H1 (cell line): Measurements from ENCODE around the gene GPLD1. TPM values are rescaled to one million over a fixed set of nuclear protein-coding genes. Genes with fewer than 3 reads are reported as not detected.
A peak's percentile ranks its signal among the peaks of the same experiment; 100 is the strongest.

Experiments
- CTCF ChIA-PET: fragments of 300-600 bp; sonication (Branson Sonifier 250); formaldehyde crosslinking; loops from one replicate; lab custom pipeline; 2021; ENCODE audit not compliant: partially characterized antibody; lab: Charles Lee
- POLR2A ChIA-PET: fragments of 300-600 bp; sonication (Branson Sonifier 250); formaldehyde crosslinking; loops from one replicate; lab custom pipeline; 2021; ENCODE audit warnings: inconsistent platforms; ENCODE audit not compliant: partially characterized antibody; lab: Charles Lee
- DNase-seq, 2 experiments: peaks; one replicate each; pipeline versions ENCODE4 v3.0.0 to v3.0.0-alpha.2; 2010 to 2022; ENCODE audit warnings: low spot score in 2 of 2, low read depth in 1 of 2, mixed read lengths in 1 of 2
- FAIRE-seq: peaks from 2 replicates; lab custom pipeline; 2011; peaks lifted over from hg19 to GRCh38; lab: Jason Lieb, UNC
- H2AFZ ChIP-seq: 2 replicates; pipeline ENCODE4 v1.8.1; 2012; ENCODE audit warnings: low read length, inconsistent platforms
- H2AK5ac ChIP-seq: 2 replicates; pipeline ENCODE4 v1.6.1; 2013; ENCODE audit warnings: low read depth, low read length
- H2BK120ac ChIP-seq: replicated peaks from 2 replicates; pipeline ENCODE3; 2013; ENCODE audit warnings: low read depth, low read length, inconsistent platforms
- H2BK12ac ChIP-seq: 2 replicates; pipeline ENCODE4 v1.6.1; 2013; ENCODE audit warnings: low read depth, low read length
- H2BK15ac ChIP-seq: 2 replicates; pipeline ENCODE4 v1.6.1; 2013; ENCODE audit warnings: low read length
- H2BK20ac ChIP-seq: 2 replicates; pipeline ENCODE4 v1.6.1; 2013; ENCODE audit warnings: low read length
- H2BK5ac ChIP-seq: 2 replicates; pipeline ENCODE4 v1.6.1; 2013; ENCODE audit warnings: low read depth, low read length
- H3K14ac ChIP-seq: 2 replicates; pipeline ENCODE4 v1.6.1; 2013; ENCODE audit warnings: inconsistent platforms; ENCODE audit not compliant: insufficient read length
- H3K18ac ChIP-seq: 2 replicates; pipeline ENCODE4 v1.6.1; 2013; ENCODE audit warnings: low read length; ENCODE audit errors: extremely low read depth
- H3K23ac ChIP-seq: 2 replicates; pipeline ENCODE4 v1.6.1; 2013; ENCODE audit warnings: inconsistent platforms; ENCODE audit not compliant: insufficient read length
- H3K23me2 ChIP-seq: 2 replicates; pipeline ENCODE4 v1.6.1; 2013; ENCODE audit warnings: low read depth, low read length
- H3K27ac ChIP-seq: 2 replicates; pipeline ENCODE4 v1.6.1; 2011; ENCODE audit warnings: low read depth, low read length, inconsistent platforms
- H3K27me3 ChIP-seq, 4 experiments: replicated peaks in 1 of 4; 1 replicate in 1 of 4; 2 replicates in 3 of 4; pipeline versions ENCODE4 v1.6.1 to v1.8.1; 2011 to 2013; ENCODE audit warnings: low read length in 3 of 4, mild to moderate bottlenecking in 3 of 4, inconsistent platforms in 2 of 4, mixed read lengths in 2 of 4, moderate library complexity in 1 of 4; ENCODE audit not compliant: control insufficient read depth in 3 of 4, insufficient read depth in 3 of 4; ENCODE audit errors: extremely low read depth in 1 of 4
- H3K36me3 ChIP-seq, 4 experiments: 2 replicates each; pipeline versions ENCODE4 v1.6.1 to v1.8.1; 2011 to 2013; ENCODE audit warnings: mild to moderate bottlenecking in 4 of 4, low read length in 3 of 4, moderate library complexity in 2 of 4, control low read depth in 1 of 4, inconsistent platforms in 1 of 4; ENCODE audit not compliant: insufficient read depth in 4 of 4, control insufficient read depth in 2 of 4
- H3K4ac ChIP-seq: replicated peaks from 2 replicates; pipeline ENCODE3; 2013; ENCODE audit warnings: low read length, low read depth, mixed read lengths, inconsistent platforms; ENCODE audit not compliant: insufficient read length
- H3K4me1 ChIP-seq, 4 experiments: replicated peaks in 1 of 4; 1 replicate in 1 of 4; 2 replicates in 3 of 4; pipeline versions ENCODE4 v1.6.1 to v1.8.1; 2011 to 2013; ENCODE audit warnings: low read length in 3 of 4, inconsistent platforms in 2 of 4, mixed read lengths in 1 of 4; ENCODE audit not compliant: insufficient read depth in 4 of 4, control insufficient read depth in 3 of 4
- H3K4me2 ChIP-seq, 2 experiments: 2 replicates each; pipeline versions ENCODE4 v1.6.1 to v1.8.1; 2011 to 2013; ENCODE audit warnings: low read depth in 2 of 2, low read length in 2 of 2, control low read depth in 1 of 2, inconsistent platforms in 1 of 2, mild to moderate bottlenecking in 1 of 2; ENCODE audit not compliant: insufficient read depth in 1 of 2
- H3K4me3 ChIP-seq, 4 experiments: fragments of 200-600, 300-600 bp in 1 of 4; sonication (generic), shearing (Covaris generic), sonication (Bioruptor Twin) in 1 of 4; 2 replicates each; pipeline versions ENCODE4 v1.5.1 to v1.8.1; 2011 to 2016; ENCODE audit warnings: low read length in 4 of 4, low read depth in 3 of 4, control low read depth in 2 of 4, inconsistent platforms in 2 of 4, mild to moderate bottlenecking in 2 of 4, mixed read lengths in 1 of 4, moderate library complexity in 1 of 4; ENCODE audit not compliant: insufficient read depth in 2 of 4; ENCODE audit errors: extremely low read depth in 1 of 4
- H3K56ac ChIP-seq: replicated peaks from 2 replicates; pipeline ENCODE3; 2013; ENCODE audit warnings: low read depth, mild to moderate bottlenecking, mixed read lengths, low read length, inconsistent platforms; ENCODE audit not compliant: insufficient read length
- H3K79me1 ChIP-seq: 2 replicates; pipeline ENCODE4 v1.6.1; 2013; ENCODE audit warnings: low read depth, low read length, control low read depth
- H3K79me2 ChIP-seq, 2 experiments: 2 replicates each; pipeline versions ENCODE4 v1.6.1 to v1.8.1; 2012 to 2013; ENCODE audit warnings: low read length in 2 of 2, mild to moderate bottlenecking in 2 of 2, inconsistent platforms in 1 of 2; ENCODE audit not compliant: insufficient read depth in 2 of 2, control insufficient read depth in 1 of 2
- H3K9ac ChIP-seq, 4 experiments: replicated peaks in 1 of 4; 1 replicate in 1 of 4; 2 replicates in 3 of 4; pipeline versions ENCODE4 v1.6.1 to v1.8.1; 2011 to 2013; ENCODE audit warnings: low read depth in 3 of 4, low read length in 3 of 4, control low read depth in 2 of 4, mild to moderate bottlenecking in 2 of 4, moderate library complexity in 2 of 4, inconsistent platforms in 1 of 4; ENCODE audit errors: extremely low read depth in 1 of 4
- H3K9me3 ChIP-seq, 2 experiments: 2 replicates each; pipeline versions ENCODE4 v1.6.1 to v1.8.1; 2012 to 2013; ENCODE audit warnings: mild to moderate bottlenecking in 2 of 2, moderate library complexity in 2 of 2, control low read depth in 1 of 2, inconsistent platforms in 1 of 2, low read depth in 1 of 2, low read length in 1 of 2, mixed read lengths in 1 of 2; ENCODE audit not compliant: insufficient read depth in 2 of 2
- H4K20me1 ChIP-seq, 2 experiments: replicated peaks in 1 of 2; 2 replicates each; pipeline versions ENCODE3 to v1.8.1; 2011 to 2013; ENCODE audit warnings: inconsistent platforms in 2 of 2, low read length in 2 of 2, mild to moderate bottlenecking in 1 of 2; ENCODE audit not compliant: insufficient read depth in 2 of 2, control insufficient read depth in 1 of 2
- H4K5ac ChIP-seq: 2 replicates; pipeline ENCODE4 v1.6.1; 2013; ENCODE audit warnings: low read length, low read depth, mixed read lengths, inconsistent platforms; ENCODE audit not compliant: insufficient read length
- H4K8ac ChIP-seq: 2 replicates; pipeline ENCODE4 v1.8.0; 2013; ENCODE audit warnings: mild to moderate bottlenecking, moderate library complexity, low read length, inconsistent platforms; ENCODE audit not compliant: insufficient read depth; ENCODE audit errors: extremely low read depth
- H4K91ac ChIP-seq: replicated peaks from 2 replicates; pipeline ENCODE3; 2013; ENCODE audit warnings: low read length, mixed read lengths, inconsistent platforms; ENCODE audit not compliant: insufficient read length
- BCL11A ChIP-seq, 2 experiments: IDR thresholded peaks; one replicate each; pipeline ENCODE4 v1.6.1; 2011; ENCODE audit warnings: low read depth in 2 of 2, low read length in 2 of 2, mild to moderate bottlenecking in 2 of 2
- KDM1A ChIP-seq: fragments of 200-600, 300-600 bp; sonication (generic); IDR thresholded peaks from 2 replicates; pipeline ENCODE4 v1.7.1; 2016; ENCODE audit warnings: mild to moderate bottlenecking, low read length, borderline replicate concordance
- KDM5A ChIP-seq: fragments of 200-600 bp; IDR thresholded peaks from 2 replicates; pipeline ENCODE4 v1.7.1; 2012; ENCODE audit warnings: mild to moderate bottlenecking, low read length, inconsistent platforms, mixed read lengths
- POLR2AphosphoS5 ChIP-seq: IDR thresholded peaks from 2 replicates; pipeline ENCODE4 v1.6.1; 2011; ENCODE audit warnings: low read depth, low read length
- TEAD4 ChIP-seq: IDR thresholded peaks from 2 replicates; pipeline ENCODE4 v1.6.1; 2012; ENCODE audit warnings: low read depth, low read length, inconsistent platforms, mixed read lengths
- WGBS, 2 experiments: shearing (Covaris generic) in 1 of 2; methylation state at CpG; one replicate each; pipeline versions ENCODE4 v1.1.6 to v1.1.7; 2013 to 2015; ENCODE audit warnings: low lambda C conversion rate in 2 of 2, mixed read lengths in 2 of 2, inconsistent platforms in 1 of 2, low coverage in 1 of 2, missing lambda C conversion rate in 1 of 2; ENCODE audit not compliant: insufficient replicate concordance in 2 of 2, insufficient coverage in 1 of 2, insufficient read length in 1 of 2; ENCODE audit errors: extremely low coverage in 1 of 2, missing lambda C conversion rate in 1 of 2; 5-methylcytosine and 5-hydroxymethylcytosine counted together
- polyA plus RNA-seq, 7 experiments: library from polyadenylated mRNA; depleted of rRNA in 3 of 7; stranded (reverse) in 5 of 7; unstranded in 2 of 7; fragments of >200 nt in 5 of 7; fragments of 200-250 nt in 2 of 7; gene quantifications; 1 replicate in 5 of 7; 2 replicates in 1 of 7; 4 replicates in 1 of 7; pipeline versions ENCODE4 v1.2.1 to v1.2.3, GENCODE V29; 2011 to 2013; ENCODE audit warnings: missing spikeins in 2 of 7, mixed read lengths in 2 of 7
- total RNA-seq: library from RNA; stranded (reverse); fragmentation: NEBNext Ultra II Directional; extraction: Animal tissue kit (Norgen Biotek cat#: 25700); gene quantifications from 2 replicates; pipeline ENCODE4 v1.2.1, GENCODE V29; 2021
- TF ChIP-seq, protein P1 (sequence below): IDR thresholded peaks from 2 replicates; pipeline ENCODE4 v1.6.1; 2012; ENCODE audit warnings: low read length, inconsistent platforms
- TF ChIP-seq, protein P2 (sequence below): IDR thresholded peaks from 2 replicates; pipeline ENCODE4 v1.6.1; 2012; ENCODE audit warnings: inconsistent platforms

Gene GPLD1
- total and polyA plus RNA-seq, 2 of the 8 experiments (the other 6 are each of a cell fraction or from before 2014, with no cell fraction given), result 3.7 to 5.3 TPM

DNA sequence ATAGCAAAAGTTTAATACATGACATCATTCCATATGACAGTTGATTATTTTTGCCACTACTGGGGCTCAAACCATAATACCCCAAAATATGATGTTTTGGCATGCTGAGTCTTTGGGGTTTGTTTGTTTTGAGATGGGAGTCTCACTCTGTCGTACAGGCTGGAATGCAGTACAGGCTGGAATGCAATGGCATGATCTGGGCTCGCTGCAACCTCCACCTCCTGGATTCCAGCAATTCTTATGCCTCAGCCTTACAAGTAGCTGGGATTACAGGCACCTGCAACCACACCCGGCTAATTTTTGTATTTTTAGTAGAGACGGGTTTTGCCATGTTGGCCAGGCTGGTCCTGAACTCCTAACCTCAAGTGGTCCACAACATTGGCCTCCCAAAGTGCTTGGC is 87.9 kb downstream of the GPLD1 start:
- Histone ChIP-seq H3K4ac (no peak overlapping the region), H3K9ac (no peak overlapping the region), H3K56ac (no peak overlapping the region), H4K8ac (peak overlapping the region; percentile 3; the same call in 1 of the 2 replicates), H3K14ac (no peak overlapping the region), H2BK12ac (no peak overlapping the region; the same call in 1 of the 2 replicates), H3K27me3 (no peaks in the 10 kb centered on the region), H3K23ac (no peak overlapping the region), H2AFZ (no peak overlapping the region), H2BK5ac (peak overlapping the region; percentile 90), H3K4me3 (peak overlapping the region in 3 of 4 experiments; percentile 1 to 80 (median 4); a peak in 2 of 8 replicates), H2BK15ac (no peak overlapping the region), H3K79me1 (no peaks in the 10 kb centered on the region), H3K36me3 (peaks cover 0 to 19% (median 1%) of the 10 kb centered on the region in 4 experiments; a peak in 2 of 8 replicates), H4K5ac (peak overlapping the region; percentile 51), H4K20me1 (peaks cover 0 to 2% of the 10 kb centered on the region in 2 experiments), H2BK20ac (peak overlapping the region; percentile 2; the same call in 1 of the 2 replicates), H2BK120ac (peak overlapping the region; percentile 85), H3K9me3 (peaks cover 8 to 9% of the 10 kb centered on the region in 2 experiments), H3K23me2 (peaks cover 2% of the 10 kb centered on the region; the same call in 1 of the 2 replicates), H3K18ac (no peak overlapping the region), H3K27ac (peak overlapping the region; percentile 6; the same call in 1 of the 2 replicates), H3K4me2 (peak overlapping the region; percentile 65 to 81; a peak in 3 of 4 replicates), H3K4me1 (peaks cover 5 to 21% (median 12%) of the 10 kb centered on the region in 4 experiments), H4K91ac (peak overlapping the region; percentile 97), H2AK5ac (no peak overlapping the region; the same call in 1 of the 2 replicates), H3K79me2 (peaks cover 3 to 46% of the 10 kb centered on the region in 2 experiments; a peak in 3 of 4 replicates)
- no peak for TF ChIP-seq KDM5A
- no peak for TF ChIP-seq KDM1A
- peak; percentile 96 for TF ChIP-seq TEAD4
- peak; percentile 52; the same call in 1 of the 2 replicates for TF ChIP-seq POLR2AphosphoS5
- TF ChIP-seq, protein P1, sequence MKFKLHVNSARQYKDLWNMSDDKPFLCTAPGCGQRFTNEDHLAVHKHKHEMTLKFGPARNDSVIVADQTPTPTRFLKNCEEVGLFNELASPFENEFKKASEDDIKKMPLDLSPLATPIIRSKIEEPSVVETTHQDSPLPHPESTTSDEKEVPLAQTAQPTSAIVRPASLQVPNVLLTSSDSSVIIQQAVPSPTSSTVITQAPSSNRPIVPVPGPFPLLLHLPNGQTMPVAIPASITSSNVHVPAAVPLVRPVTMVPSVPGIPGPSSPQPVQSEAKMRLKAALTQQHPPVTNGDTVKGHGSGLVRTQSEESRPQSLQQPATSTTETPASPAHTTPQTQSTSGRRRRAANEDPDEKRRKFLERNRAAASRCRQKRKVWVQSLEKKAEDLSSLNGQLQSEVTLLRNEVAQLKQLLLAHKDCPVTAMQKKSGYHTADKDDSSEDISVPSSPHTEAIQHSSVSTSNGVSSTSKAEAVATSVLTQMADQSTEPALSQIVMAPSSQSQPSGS, result no peak
- TF ChIP-seq, protein P2, sequence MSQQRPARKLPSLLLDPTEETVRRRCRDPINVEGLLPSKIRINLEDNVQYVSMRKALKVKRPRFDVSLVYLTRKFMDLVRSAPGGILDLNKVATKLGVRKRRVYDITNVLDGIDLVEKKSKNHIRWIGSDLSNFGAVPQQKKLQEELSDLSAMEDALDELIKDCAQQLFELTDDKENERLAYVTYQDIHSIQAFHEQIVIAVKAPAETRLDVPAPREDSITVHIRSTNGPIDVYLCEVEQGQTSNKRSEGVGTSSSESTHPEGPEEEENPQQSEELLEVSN, result no peak
- TF ChIP-seq BCL11A (IDR thresholded peaks at IDR 0.05; ENCODE audit: low read depth in 2 of 2, low read length in 2 of 2), result no peak
- DNase-seq, result peak in 1 of 2 experiments; percentile 75
- ChIA-PET CTCF (interaction anchor here (1.2 to 1.9 kb wide), 3 partner anchors 9 to 118 kb away, joined by 3 to 10 read pairs (median 8); no protein-coding TSS in a partner anchor), POLR2A (interaction anchor here (1.0 to 2.2 kb wide), 7 partner anchors 10 to 88 kb away, joined by 3 to 16 read pairs (median 4); no protein-coding TSS in a partner anchor)
- FAIRE-seq, result no peak
- 65% methylated on average over 4 of the region's 4 CpGs; no CpG with 5 or more reads in 1 of the 2 experiments for WGBS, 2 experiments
